ENCODE measurements around the gene ASB15.

Gene ASB15

DNA sequence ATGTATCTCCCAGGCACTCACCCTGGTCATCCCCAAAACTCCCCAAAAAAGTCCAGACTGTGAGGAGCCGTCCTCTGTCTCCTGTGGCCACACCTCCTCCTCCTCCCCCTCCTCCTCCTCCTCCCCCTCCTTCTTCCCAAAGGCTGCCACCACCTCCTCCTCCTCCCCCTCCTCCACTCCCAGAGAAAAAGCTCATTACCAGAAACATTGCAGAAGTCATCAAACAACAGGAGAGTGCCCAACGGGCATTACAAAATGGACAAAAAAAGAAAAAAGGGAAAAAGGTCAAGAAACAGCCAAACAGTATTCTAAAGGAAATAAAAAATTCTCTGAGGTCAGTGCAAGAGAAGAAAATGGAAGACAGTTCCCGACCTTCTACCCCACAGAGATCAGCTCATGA is 61.1 kb downstream of the ASB15 start:
- DNase-seq (ENCODE audit: low read depth in 2 of 2) = no peak

- no peak for DNase-seq (ENCODE audit: low read depth in 2 of 2)
These were observed 61.6 kb downstream of the ASB15 start for GRCh38 chr7:123663200-123663599.

DNA sequence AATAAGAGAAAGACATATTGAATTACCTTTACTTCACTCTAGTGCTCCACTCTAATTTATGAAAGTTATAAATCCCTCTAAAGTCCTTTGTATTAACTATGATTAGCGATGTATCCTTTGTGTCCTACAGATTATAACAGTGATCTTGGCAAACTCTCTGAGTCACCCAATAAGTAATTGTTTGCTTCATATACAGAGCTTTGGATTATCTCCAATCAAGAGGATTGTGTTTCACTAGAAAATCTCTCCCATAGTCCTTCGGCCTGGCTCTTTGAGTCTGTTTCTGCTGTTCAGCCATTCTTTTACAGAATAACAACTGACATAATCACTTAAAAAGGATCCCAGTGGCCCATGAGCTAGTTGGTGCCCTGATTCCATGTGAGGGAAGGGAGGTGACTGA is 63.5 kb downstream of the ASB15 start:
- no peak for DNase-seq (ENCODE audit: low read depth in 2 of 2)

DNA sequence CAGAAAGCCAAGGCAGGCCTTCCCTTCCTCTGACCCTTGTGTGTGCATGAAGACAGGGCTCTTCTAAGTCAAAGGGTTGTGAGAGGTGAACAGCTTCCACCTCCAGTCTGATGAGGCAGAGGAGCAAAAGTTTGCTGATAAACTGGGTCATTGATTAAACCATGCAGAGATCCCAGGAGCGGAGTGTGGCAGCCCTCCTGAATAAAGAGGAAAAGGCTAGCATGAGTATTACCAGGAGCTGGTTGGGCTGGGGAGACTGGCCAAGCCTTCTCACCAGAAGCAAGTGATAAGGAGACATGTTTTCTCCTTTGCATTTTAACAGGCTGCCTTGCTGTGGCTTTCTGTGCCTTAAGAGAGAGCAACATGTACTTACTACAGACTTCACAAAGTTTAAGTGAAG is 64.3 kb downstream of the ASB15 start:
- no peak for DNase-seq (ENCODE audit: low read depth in 2 of 2)

DNA sequence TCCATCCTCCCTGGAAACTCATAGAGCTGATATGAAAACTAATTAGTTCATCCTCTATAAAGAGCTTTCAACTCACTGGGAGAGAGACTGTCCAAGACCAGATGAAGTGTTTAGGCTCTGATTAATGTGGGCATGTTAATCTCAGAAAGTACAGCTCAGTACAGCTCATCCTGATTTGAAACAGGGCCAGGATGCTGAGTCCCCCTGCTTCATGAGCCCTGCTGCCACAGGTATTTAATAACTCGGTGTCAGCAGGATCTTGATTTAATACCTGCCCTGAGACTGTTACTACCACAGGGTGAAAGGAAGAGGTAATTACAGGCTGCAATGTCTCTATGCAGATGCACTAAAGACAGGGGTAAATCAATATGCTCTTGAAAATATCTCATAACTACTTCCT is 64.9 kb downstream of the ASB15 start:
- DNase-seq (ENCODE audit: low read depth in 2 of 2) = no peak

- DNase-seq (ENCODE audit: low read depth in 2 of 2) = no peak
These were observed 67.9 kb downstream of the ASB15 start for GRCh38 chr7:123669485-123669884.

- no peak for DNase-seq (ENCODE audit: low read depth in 2 of 2)
These were observed 71.6 kb downstream of the ASB15 start for GRCh38 chr7:123673137-123673732.

- no peak for DNase-seq (ENCODE audit: low read depth in 2 of 2)
These were observed 72.3 kb downstream of the ASB15 start for GRCh38 chr7:123673752-123674398.

DNA sequence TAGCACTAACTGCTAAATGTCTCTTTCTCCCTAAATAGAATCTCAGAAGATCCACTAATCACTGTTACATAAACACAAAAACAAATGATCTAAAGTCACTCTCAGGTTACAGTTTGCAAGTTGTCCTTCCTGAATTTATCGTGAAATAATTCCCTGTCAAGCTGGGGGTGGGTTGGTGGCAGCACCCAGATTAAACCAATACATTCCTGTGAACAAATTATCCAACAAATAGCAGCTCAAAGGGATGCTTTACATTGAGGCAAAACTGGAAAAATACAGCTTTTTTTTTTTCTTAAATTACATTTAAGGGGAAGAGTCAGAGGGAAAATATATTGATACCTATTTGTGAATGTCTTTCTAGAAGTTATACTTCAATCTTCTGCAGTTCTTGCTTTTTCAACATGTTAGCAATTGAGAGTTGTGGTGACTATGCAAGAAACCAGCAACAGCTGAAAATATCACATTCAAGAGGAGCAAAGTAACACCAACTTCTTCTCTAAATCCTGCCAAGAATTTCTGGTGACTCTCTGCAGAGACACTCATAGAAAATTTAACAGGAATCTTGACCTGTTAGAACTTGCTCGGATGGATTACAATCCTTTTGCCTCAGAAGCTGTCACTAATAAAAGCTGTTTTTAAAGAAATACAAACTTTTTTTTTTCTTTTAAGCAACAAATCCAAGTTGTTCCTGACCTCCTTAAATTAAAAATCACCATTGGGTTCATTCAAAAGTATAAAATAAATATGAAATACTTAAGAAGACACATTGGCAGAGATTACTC is 73.0 kb downstream of the ASB15 start:
- no peak for DNase-seq (ENCODE audit: low read depth in 2 of 2)

DNA sequence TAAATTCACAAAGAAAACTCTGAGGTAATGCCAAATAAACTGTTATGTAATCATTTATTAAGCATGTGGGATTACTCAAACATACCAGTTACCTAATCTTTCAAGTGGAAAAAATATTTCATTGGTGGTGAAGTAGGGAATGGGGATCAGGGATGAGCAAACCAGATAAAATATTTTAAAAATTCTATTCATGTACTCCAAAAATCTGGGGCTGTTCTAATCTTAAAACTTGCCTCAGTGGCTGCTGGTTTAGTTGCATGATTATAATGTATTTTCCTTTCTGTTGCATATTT is 73.5 kb downstream of the ASB15 start:
- no peak for DNase-seq (ENCODE audit: low read depth in 2 of 2)

DNA sequence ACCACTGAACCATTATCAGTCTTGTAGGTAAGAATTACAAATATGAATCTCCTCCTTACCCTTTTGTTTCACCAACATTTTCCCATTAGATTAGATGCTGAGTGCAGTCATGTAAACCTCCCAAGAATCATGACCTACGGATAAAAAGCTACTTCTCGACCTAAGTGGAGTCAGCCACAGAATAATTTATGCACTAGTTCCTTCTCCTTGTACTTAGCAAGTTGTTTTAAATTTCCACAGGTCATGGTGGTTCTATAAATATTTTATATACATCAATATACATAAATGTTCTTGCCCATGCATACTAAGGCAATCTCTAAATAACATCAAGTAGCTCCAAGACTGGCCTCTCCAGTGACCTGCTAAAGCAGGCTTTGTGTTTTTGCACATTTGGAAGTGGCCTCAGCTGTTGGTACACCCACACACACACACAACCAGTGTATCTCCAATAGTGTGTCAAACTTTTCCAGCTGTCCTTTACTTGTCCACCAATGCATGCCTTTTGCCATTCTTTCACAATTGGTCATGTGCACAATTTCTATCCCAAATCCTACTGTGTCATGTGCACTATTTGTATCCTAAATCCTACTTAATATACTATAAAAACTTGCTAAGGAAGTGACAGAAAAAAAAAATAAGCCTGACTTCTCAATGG is 75.6 kb downstream of the ASB15 start:
- no peak for DNase-seq (ENCODE audit: low read depth in 2 of 2)

GRCh38 chr7:123679614-123680013 is 78.0 kb downstream of the ASB15 start:
- DNase-seq (ENCODE audit: low read depth in 2 of 2) = no peak

GRCh38 chr7:123680580-123680979 is 79.0 kb downstream of the ASB15 start:
- DNase-seq (ENCODE audit: low read depth in 2 of 2) = no peak

- no peak for DNase-seq (ENCODE audit: low read depth in 2 of 2)
These were observed 79.9 kb downstream of the ASB15 start for GRCh38 chr7:123681561-123681960.

DNA sequence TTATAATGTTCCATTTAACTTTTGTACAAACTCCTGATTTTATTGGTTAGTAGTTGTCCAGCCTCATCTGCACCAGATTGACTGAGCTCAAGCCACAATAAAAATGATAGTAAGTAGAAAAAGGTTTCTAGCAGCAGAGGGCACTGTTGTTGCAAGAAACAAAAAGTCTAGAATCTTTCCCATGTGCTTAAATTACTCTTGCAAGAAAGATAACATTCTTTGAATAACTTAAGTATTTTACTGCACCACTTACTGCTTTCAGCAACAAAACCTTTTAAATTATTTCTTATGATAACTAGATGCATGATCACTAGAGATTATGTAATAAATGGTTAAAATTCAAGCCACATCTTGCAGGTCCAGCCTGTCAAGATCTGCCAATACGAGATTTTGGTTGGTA is 81.1 kb downstream of the ASB15 start:
- no peak for DNase-seq (ENCODE audit: low read depth in 2 of 2)

DNA sequence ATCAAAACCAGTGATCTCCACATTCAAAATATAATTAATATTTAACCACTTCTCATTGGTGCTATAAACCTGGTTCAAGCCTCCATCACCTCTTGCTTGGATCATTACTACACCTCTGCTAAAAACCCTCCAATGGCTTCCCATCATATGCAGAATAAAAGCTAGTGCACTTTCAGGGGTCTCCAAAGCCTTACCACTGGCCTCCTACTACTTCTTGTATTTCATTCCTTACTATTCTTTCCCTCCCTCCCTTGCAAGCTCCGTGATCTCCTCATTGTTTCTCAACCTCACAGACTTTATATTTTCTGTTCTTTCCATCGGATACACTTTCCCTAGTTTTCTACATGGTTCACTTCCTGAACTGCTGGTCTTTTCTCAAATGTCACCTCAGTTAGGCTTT is 85.5 kb downstream of the ASB15 start:
- DNase-seq (ENCODE audit: low read depth in 2 of 2) = no peak

- no peak for DNase-seq (ENCODE audit: low read depth in 2 of 2)
These were observed 86.1 kb downstream of the ASB15 start for GRCh38 chr7:123687727-123688126.
